ENCODE data around the gene LY6G6C.

DNA sequence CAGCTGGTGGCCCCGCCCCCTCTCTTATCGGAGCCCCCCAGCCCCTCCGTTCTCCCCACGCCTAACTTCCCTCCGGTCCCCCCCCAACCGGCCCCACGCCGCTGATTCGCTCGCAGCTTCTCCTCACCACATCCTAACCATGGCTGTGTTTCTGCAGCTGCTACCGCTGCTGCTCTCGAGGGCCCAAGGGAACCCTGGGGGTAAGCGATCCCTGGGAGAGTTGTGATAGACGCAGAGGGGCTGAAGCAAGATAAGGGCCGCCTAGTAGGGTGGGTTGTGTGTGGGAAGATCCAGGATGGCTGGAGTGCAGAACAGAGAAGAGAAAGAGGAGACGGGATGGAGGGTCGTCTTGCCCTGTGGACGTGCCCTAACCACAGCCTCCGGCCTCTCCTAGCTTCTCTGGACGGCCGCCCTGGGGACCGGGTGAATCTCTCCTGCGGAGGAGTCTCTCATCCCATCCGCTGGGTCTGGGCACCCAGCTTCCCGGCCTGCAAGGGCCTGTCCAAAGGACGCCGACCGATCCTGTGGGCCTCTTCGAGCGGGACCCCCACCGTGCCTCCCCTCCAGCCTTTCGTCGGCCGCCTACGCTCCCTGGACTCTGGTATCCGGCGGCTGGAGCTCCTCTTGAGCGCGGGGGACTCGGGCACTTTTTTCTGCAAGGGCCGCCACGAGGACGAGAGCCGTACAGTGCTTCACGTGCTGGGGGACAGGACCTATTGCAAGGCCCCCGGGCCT is 1.9 kb upstream of the LY6G6C start, which contains the start of gene MPIG6B:
- TF ChIP-seq, protein P1, sequence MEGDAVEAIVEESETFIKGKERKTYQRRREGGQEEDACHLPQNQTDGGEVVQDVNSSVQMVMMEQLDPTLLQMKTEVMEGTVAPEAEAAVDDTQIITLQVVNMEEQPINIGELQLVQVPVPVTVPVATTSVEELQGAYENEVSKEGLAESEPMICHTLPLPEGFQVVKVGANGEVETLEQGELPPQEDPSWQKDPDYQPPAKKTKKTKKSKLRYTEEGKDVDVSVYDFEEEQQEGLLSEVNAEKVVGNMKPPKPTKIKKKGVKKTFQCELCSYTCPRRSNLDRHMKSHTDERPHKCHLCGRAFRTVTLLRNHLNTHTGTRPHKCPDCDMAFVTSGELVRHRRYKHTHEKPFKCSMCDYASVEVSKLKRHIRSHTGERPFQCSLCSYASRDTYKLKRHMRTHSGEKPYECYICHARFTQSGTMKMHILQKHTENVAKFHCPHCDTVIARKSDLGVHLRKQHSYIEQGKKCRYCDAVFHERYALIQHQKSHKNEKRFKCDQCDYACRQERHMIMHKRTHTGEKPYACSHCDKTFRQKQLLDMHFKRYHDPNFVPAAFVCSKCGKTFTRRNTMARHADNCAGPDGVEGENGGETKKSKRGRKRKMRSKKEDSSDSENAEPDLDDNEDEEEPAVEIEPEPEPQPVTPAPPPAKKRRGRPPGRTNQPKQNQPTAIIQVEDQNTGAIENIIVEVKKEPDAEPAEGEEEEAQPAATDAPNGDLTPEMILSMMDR (IDR thresholded peaks at IDR 0.05), result no peak
- TF ChIP-seq EP300 (IDR thresholded peaks at IDR 0.05) (no peak), POLR2A (IDR thresholded peaks at IDR 0.05) (no peak)
